Stomach (tissue), 4 donors: ENCODE measurements around the gene SEC14L3.

Source experiments
- POLR2A ChIP-seq, 4 donors: fragments of 450-650 bp; IDR thresholded peaks; one replicate each; pipeline ENCODE4 v1.6.1; 2016; ENCODE audit warnings: antibody characterized with exemption in 4 of 4, control low read depth in 2 of 4, mild to moderate bottlenecking in 1 of 4, moderate library complexity in 1 of 4
- TF ChIP-seq, protein P1 (sequence below), 7 experiments: fragments of 450-650 bp in 4 of 7; fragments of 200-600 bp in 3 of 7; sonication (generic) in 3 of 7; IDR thresholded peaks; one replicate each; pipeline ENCODE4 v1.5.1; 2016 to 2019; ENCODE audit warnings: antibody characterized with exemption in 7 of 7, control low read depth in 2 of 7, mild to moderate bottlenecking in 1 of 7

DNA sequence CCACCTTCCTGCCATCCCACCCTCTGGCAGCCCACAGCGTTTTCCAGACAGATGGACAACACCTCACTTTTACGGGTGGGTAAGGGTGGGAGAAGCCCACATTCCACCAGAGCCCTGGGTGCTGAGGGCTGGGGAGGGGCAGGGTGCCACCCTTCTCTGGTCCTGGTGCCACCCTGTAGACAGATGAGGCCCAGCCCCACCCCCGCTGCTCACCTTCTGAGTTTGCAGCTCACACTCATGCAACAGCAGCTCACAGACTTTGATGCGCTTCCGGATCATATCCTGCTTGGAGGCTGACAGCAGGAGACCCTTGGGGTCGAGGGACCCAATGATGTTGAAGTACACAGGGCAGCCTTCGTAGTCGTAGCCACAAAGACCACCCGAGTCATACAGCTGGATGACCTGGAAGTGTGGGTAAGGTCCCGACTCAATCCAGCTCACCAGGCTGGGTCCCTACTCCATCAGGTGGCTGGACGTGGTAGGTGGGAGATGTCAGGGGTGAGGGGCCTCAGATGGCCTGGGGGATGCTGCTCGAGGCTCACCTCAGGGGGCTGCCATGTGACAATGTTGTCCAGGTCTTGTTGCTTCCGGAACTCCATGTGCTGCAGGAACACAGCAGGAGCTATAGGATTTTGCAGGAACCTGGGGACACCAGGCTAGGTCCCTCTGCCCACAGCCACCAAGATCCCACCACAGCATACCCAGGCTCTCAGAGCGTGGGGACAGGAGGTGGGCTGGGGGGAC, 23.4 kb upstream of the SEC14L3 start:
- TF ChIP-seq, protein P1, sequence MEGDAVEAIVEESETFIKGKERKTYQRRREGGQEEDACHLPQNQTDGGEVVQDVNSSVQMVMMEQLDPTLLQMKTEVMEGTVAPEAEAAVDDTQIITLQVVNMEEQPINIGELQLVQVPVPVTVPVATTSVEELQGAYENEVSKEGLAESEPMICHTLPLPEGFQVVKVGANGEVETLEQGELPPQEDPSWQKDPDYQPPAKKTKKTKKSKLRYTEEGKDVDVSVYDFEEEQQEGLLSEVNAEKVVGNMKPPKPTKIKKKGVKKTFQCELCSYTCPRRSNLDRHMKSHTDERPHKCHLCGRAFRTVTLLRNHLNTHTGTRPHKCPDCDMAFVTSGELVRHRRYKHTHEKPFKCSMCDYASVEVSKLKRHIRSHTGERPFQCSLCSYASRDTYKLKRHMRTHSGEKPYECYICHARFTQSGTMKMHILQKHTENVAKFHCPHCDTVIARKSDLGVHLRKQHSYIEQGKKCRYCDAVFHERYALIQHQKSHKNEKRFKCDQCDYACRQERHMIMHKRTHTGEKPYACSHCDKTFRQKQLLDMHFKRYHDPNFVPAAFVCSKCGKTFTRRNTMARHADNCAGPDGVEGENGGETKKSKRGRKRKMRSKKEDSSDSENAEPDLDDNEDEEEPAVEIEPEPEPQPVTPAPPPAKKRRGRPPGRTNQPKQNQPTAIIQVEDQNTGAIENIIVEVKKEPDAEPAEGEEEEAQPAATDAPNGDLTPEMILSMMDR (IDR thresholded peaks at IDR 0.05): no peak
- no peak for TF ChIP-seq POLR2A (IDR thresholded peaks at IDR 0.05)
